Midbrain (tissue), 1 donor: ENCODE data around the gene UBE2C.
"Not testable (repeated sequence)": the region's sequence is repeated elsewhere in the genome, so short reads cannot be mapped to it uniquely, and the experiment has no call there.

Experiments
- DNase-seq: peaks from one replicate; lab custom pipeline; 2025; lab: John Stamatoyannopoulos, UW

Gene UBE2C

GRCh38 chr20:45797955-45798354, 14.5 kb upstream of the UBE2C start:
- not testable (repeated sequence) for DNase-seq

GRCh38 chr20:45798935-45799642, 13.4 kb upstream of the UBE2C start:
- DNase-seq: peak; percentile 19

GRCh38 chr20:45801851-45802250, 10.6 kb upstream of the UBE2C start:
- no peak for DNase-seq

- DNase-seq: no peak
Measured at GRCh38 chr20:45810191-45810970, 2.1 kb upstream of the UBE2C start.

- DNase-seq: no peak
Measured at GRCh38 chr20:45813006-45813340, 529 bp downstream of the UBE2C start.

GRCh38 chr20:45813489-45813888, 1.0 kb downstream of the UBE2C start:
- DNase-seq: no peak

GRCh38 chr20:45814314-45814713, 1.9 kb downstream of the UBE2C start:
- no peak for DNase-seq

GRCh38 chr20:45816951-45817350, 4.5 kb downstream of the UBE2C start:
- DNase-seq: no peak

GRCh38 chr20:45817376-45818194, 5.1 kb downstream of the UBE2C start:
- DNase-seq: no peak

- DNase-seq: no peak
Measured at GRCh38 chr20:45818239-45818638, 5.8 kb downstream of the UBE2C start.

- DNase-seq: no peak
Measured at GRCh38 chr20:45819466-45819865, 7.0 kb downstream of the UBE2C start.

- no peak for DNase-seq
Measured at GRCh38 chr20:45821947-45822346, 9.5 kb downstream of the UBE2C start.

- no peak for DNase-seq
Measured at GRCh38 chr20:45822857-45823256, 10.4 kb downstream of the UBE2C start.

- no peak for DNase-seq
Measured at GRCh38 chr20:45823949-45824835, 11.7 kb downstream of the UBE2C start.

GRCh38 chr20:45826381-45827019, 14.1 kb downstream of the UBE2C start:
- DNase-seq: no peak

GRCh38 chr20:45827030-45827652, 14.7 kb downstream of the UBE2C start, which contains the start of gene TNNC2:
TNNC2 (minus strand) TSS chr20:45827312; CDS start chr20:45827248, 64 bp downstream.
- DNase-seq: no peak

- no peak for DNase-seq
Measured at GRCh38 chr20:45827712-45828111, 15.3 kb downstream of the UBE2C start.

- no peak for DNase-seq
Measured at GRCh38 chr20:45828589-45828988, 16.1 kb downstream of the UBE2C start.

GRCh38 chr20:45829673-45830106, 17.2 kb downstream of the UBE2C start:
- DNase-seq: not testable (repeated sequence)

- DNase-seq: no peak
Measured at GRCh38 chr20:45832619-45833018, 20.2 kb downstream of the UBE2C start.
